Stimulated activated memory B cell treated with anti-CD40 and anti-IgM and Interleukin-4, amounts not matched to agents 10 μg/mL and 1 μg/mL and 100 μg/mL, for 72 hours (primary cell): ENCODE results near the gene MSX1.

Experiments used
- ATAC-seq: fragments of 150-1000 bp; cut with Tn5 transposase; 2 replicates; pipeline ENCODE4 v1.10.0; 2021
- H3K27ac Mint-ChIP-seq: one replicate; pipeline ENCODE4 v1.8.0; 2022; ENCODE audit warnings: mild to moderate bottlenecking, mixed read lengths
- H3K27me3 Mint-ChIP-seq: one replicate; pipeline ENCODE4 v1.8.0; 2022; ENCODE audit warnings: mixed read lengths
- H3K36me3 Mint-ChIP-seq: one replicate; pipeline ENCODE4 v1.8.0; 2022; ENCODE audit warnings: mixed read lengths
- H3K4me1 Mint-ChIP-seq: one replicate; pipeline ENCODE4 v1.8.0; 2022; ENCODE audit warnings: mixed read lengths
- H3K4me3 Mint-ChIP-seq: one replicate; pipeline ENCODE4 v1.8.0; 2022; ENCODE audit warnings: mild to moderate bottlenecking, moderate library complexity, mixed read lengths
- H3K9me3 Mint-ChIP-seq: one replicate; pipeline ENCODE4 v1.8.0; 2022; ENCODE audit warnings: mixed read lengths

The MSX1 gene

GRCh38 chr4:4889781-4890180 lies 30.3 kb downstream of the MSX1 start:
- H3K4me3 Mint-ChIP-seq = no peak overlapping the region
- peaks cover 53% of the 10 kb centered on the region for H3K27me3 Mint-ChIP-seq
- no peaks in the 10 kb centered on the region for H3K9me3 Mint-ChIP-seq
- ATAC-seq = no peak
- H3K27ac Mint-ChIP-seq = no peak overlapping the region
- no peaks in the 10 kb centered on the region for H3K36me3 Mint-ChIP-seq
- H3K4me1 Mint-ChIP-seq = no peaks in the 10 kb centered on the region

- no peaks in the 10 kb centered on the region for H3K4me1 Mint-ChIP-seq
- no peaks in the 10 kb centered on the region for H3K9me3 Mint-ChIP-seq
- no peak overlapping the region for H3K4me3 Mint-ChIP-seq
- H3K36me3 Mint-ChIP-seq = no peaks in the 10 kb centered on the region
- ATAC-seq = no peak
- no peak overlapping the region for H3K27ac Mint-ChIP-seq
- peaks cover 53% of the 10 kb centered on the region for H3K27me3 Mint-ChIP-seq
Observed at GRCh38 chr4:4890574-4891255, 31.2 kb downstream of the MSX1 start.

GRCh38 chr4:4893721-4894120 lies 34.3 kb downstream of the MSX1 start:
- Mint-ChIP-seq H3K9me3 (no peaks in the 10 kb centered on the region), H3K36me3 (no peaks in the 10 kb centered on the region), H3K27ac (no peak overlapping the region), H3K27me3 (peaks cover 28% of the 10 kb centered on the region), H3K4me1 (no peaks in the 10 kb centered on the region), H3K4me3 (no peak overlapping the region)
- ATAC-seq = no peak

- peak; percentile 8 for ATAC-seq
- Mint-ChIP-seq H3K4me3 (no peak overlapping the region), H3K27ac (no peak overlapping the region), H3K9me3 (no peaks in the 10 kb centered on the region), H3K27me3 (no peaks in the 10 kb centered on the region), H3K36me3 (no peaks in the 10 kb centered on the region), H3K4me1 (no peaks in the 10 kb centered on the region)
Observed at GRCh38 chr4:4899202-4899925, 39.9 kb downstream of the MSX1 start.

- Mint-ChIP-seq H3K9me3 (no peaks in the 10 kb centered on the region), H3K27me3 (peaks cover 10% of the 10 kb centered on the region), H3K27ac (no peak overlapping the region), H3K4me3 (no peak overlapping the region), H3K36me3 (no peaks in the 10 kb centered on the region), H3K4me1 (no peaks in the 10 kb centered on the region)
- ATAC-seq = no peak
Observed at GRCh38 chr4:4901877-4902276, 42.4 kb downstream of the MSX1 start.

GRCh38 chr4:4912155-4912554 lies 52.7 kb downstream of the MSX1 start:
- Mint-ChIP-seq H3K27me3 (peaks cover 12% of the 10 kb centered on the region), H3K4me1 (no peaks in the 10 kb centered on the region), H3K27ac (no peak overlapping the region), H3K4me3 (no peak overlapping the region), H3K9me3 (peaks cover 3% of the 10 kb centered on the region), H3K36me3 (no peaks in the 10 kb centered on the region)
- ATAC-seq = no peak

- H3K27ac Mint-ChIP-seq = no peak overlapping the region
- H3K27me3 Mint-ChIP-seq = peaks cover 10% of the 10 kb centered on the region
- H3K36me3 Mint-ChIP-seq = no peaks in the 10 kb centered on the region
- H3K9me3 Mint-ChIP-seq = peaks cover 9% of the 10 kb centered on the region
- H3K4me1 Mint-ChIP-seq = no peaks in the 10 kb centered on the region
- H3K4me3 Mint-ChIP-seq = no peak overlapping the region
- no peak for ATAC-seq
Observed at GRCh38 chr4:4913147-4913561, 53.7 kb downstream of the MSX1 start.
